K562 (cell line): ENCODE measurements around the gene G6PC3. TPM values are rescaled to one million over a fixed set of nuclear protein-coding genes. Genes with fewer than 3 reads are reported as not detected.
A peak's percentile ranks its signal among the peaks of the same experiment; 100 is the strongest.

ENCODE experiments used
- ATAC-seq: fragments of 200-7000 bp; cut with Tn5 transposase; 3 replicates; pipeline ENCODE4 v1.9.1; 2020; ENCODE audit warnings: moderate library complexity
- BruUV-seq: library from RNA; stranded (reverse); fragments of 400-500 nt; replicated peaks from 2 replicates; lab custom pipeline; 2021; lab: Mats Ljungman, UMichigan
- CTCF ChIA-PET: fragments of 300-600 bp; formaldehyde crosslinking; extraction: SDS; loops from one replicate; lab custom pipeline; 2021; ENCODE audit warnings: low intra/inter-chr PET ratio; lab: Yijun Ruan, JAX
- POLR2A ChIA-PET: fragments of 300-600, 350-650 bp; sonication (Branson Sonifier 250); formaldehyde crosslinking; extraction: SDS; loops from one replicate; lab custom pipeline; 2021; ENCODE audit warnings: antibody characterized with exemption, inconsistent platforms; lab: Yijun Ruan, JAX
- DNase-seq, 4 experiments: peaks; one replicate each; pipeline versions ENCODE4 v3.0.0 to v3.0.0-alpha.2; 2011 to 2018; ENCODE audit warnings: low spot score in 3 of 4, mixed read lengths in 3 of 4; ENCODE audit errors: extremely low read depth in 1 of 4
- FAIRE-seq: peaks from 2 replicates; lab custom pipeline; 2011; peaks lifted over from hg19 to GRCh38; lab: Jason Lieb, UNC
- H2AFZ ChIP-seq: 2 replicates; pipeline ENCODE4 v1.6.0; 2011; ENCODE audit warnings: low read depth, low read length, control low read depth, inconsistent platforms
- H3K27ac ChIP-seq: fragments of 200-600 bp; 3 replicates; pipeline ENCODE4 v1.8.0; 2011; ENCODE audit warnings: low read depth, mild to moderate bottlenecking, control low read depth, inconsistent platforms, low read length, moderate library complexity, mixed read lengths; ENCODE audit errors: extremely low read depth
- H3K27me3 ChIP-seq, 2 experiments: fragments of 300-600 bp in 1 of 2; 2 replicates in 1 of 2; 3 replicates in 1 of 2; pipeline versions ENCODE4 v1.6.0 to v1.8.0; 2011; ENCODE audit warnings: inconsistent platforms in 2 of 2, low read length in 2 of 2, mild to moderate bottlenecking in 1 of 2, mixed read lengths in 1 of 2, moderate library complexity in 1 of 2; ENCODE audit not compliant: control insufficient read depth in 2 of 2, insufficient read depth in 2 of 2
- H3K36me3 ChIP-seq: fragments of 300-600 bp; 3 replicates; pipeline ENCODE4 v1.8.0; 2011; ENCODE audit warnings: mild to moderate bottlenecking, low read length, inconsistent platforms; ENCODE audit not compliant: control insufficient read depth, insufficient read depth
- H3K4me1 ChIP-seq, 2 experiments: fragments of 200-600 bp in 1 of 2; replicated peaks in 1 of 2; 2 replicates in 1 of 2; 3 replicates in 1 of 2; pipeline versions ENCODE4 v1.5.1 to v1.8.0; 2011; ENCODE audit warnings: inconsistent platforms in 2 of 2, low read length in 2 of 2, mild to moderate bottlenecking in 1 of 2, mixed read lengths in 1 of 2, moderate library complexity in 1 of 2; ENCODE audit not compliant: control insufficient read depth in 2 of 2, insufficient read depth in 2 of 2
- H3K4me2 ChIP-seq: 2 replicates; pipeline ENCODE4 v1.6.1; 2011; ENCODE audit warnings: low read length, control low read depth, inconsistent platforms, mixed read lengths; ENCODE audit not compliant: insufficient read depth
- H3K4me3 ChIP-seq: fragments of 200-600 bp; sonication (generic), shearing (Covaris generic); 2 replicates; pipeline ENCODE4 v1.5.1; 2016; ENCODE audit warnings: control low read depth, inconsistent platforms
- H3K79me2 ChIP-seq: fragments of 200-600 bp; 3 replicates; pipeline ENCODE4 v1.8.0; 2011; ENCODE audit warnings: low read length, inconsistent platforms; ENCODE audit not compliant: control insufficient read depth, insufficient read depth
- H3K9ac ChIP-seq, 2 experiments: 2 replicates each; pipeline versions ENCODE4 v1.6.0 to v1.6.1; 2011; ENCODE audit warnings: low read depth in 2 of 2, low read length in 2 of 2, control low read depth in 1 of 2, inconsistent platforms in 1 of 2, mild to moderate bottlenecking in 1 of 2, mixed read lengths in 1 of 2; ENCODE audit not compliant: insufficient read depth in 1 of 2
- H3K9me1 ChIP-seq: one replicate; pipeline ENCODE4 v1.6.0; 2011; ENCODE audit warnings: inconsistent platforms, mild to moderate bottlenecking, low read length, moderate library complexity; ENCODE audit not compliant: control insufficient read depth, insufficient read depth
- H3K9me3 ChIP-seq: replicated peaks from 2 replicates; pipeline ENCODE4 v1.5.1; 2011; ENCODE audit warnings: low read depth, low read length, inconsistent platforms; ENCODE audit not compliant: control insufficient read depth, insufficient read depth
- H4K20me1 ChIP-seq: replicated peaks from 2 replicates; pipeline ENCODE4 v1.6.1; 2011; ENCODE audit warnings: low read length, inconsistent platforms, mixed read lengths; ENCODE audit not compliant: control insufficient read depth, insufficient read depth
- POLR3A ChIP-seq: IDR thresholded peaks from 2 replicates; pipeline ENCODE4 v1.6.1; 2011; ENCODE audit warnings: borderline replicate concordance, mild to moderate bottlenecking, moderate library complexity; ENCODE audit not compliant: insufficient read length, insufficient read depth; ENCODE audit errors: extremely low read depth
- RAD51 ChIP-seq: fragments of 450-650 bp; IDR thresholded peaks from 2 replicates; pipeline ENCODE4 v1.7.1; 2016; ENCODE audit warnings: low read depth, mild to moderate bottlenecking, borderline replicate concordance
- TFAP4 ChIP-seq: sonication (generic); formaldehyde crosslinking; IDR thresholded peaks from 2 replicates; pipeline ENCODE4 v1.8.0; 2022; ENCODE audit warnings: missing genetic modification reagents, mild to moderate bottlenecking, moderate library complexity, borderline replicate concordance
- WGBS: fragments of 100-300 bp; shearing (Covaris generic); methylation state at CpG from one replicate; pipeline ENCODE4 v1.1.6; 2016; ENCODE audit warnings: low coverage, mixed read lengths; ENCODE audit not compliant: insufficient coverage; ENCODE audit errors: missing lambda C conversion rate; 5-methylcytosine and 5-hydroxymethylcytosine counted together
- in situ Hi-C: fragments of 300-500 bp; cut with MboI; formaldehyde crosslinking; loops from 4 replicates; pipeline ENCODE4 v1.15.0; 2018; ENCODE audit warnings: inconsistent platforms, mixed read lengths
- intact Hi-C: fragments of 100-400 bp; cut with micrococcal nuclease; formaldehyde crosslinking; loops from 2 replicates; pipeline ENCODE4 v1.14.2; 2022
- polyA plus RNA-seq, 8 experiments: library from polyadenylated mRNA; depleted of rRNA in 4 of 8; stranded (reverse) in 5 of 8; unstranded in 3 of 8; fragments of >200 nt; fragmentation: Nextera tagmentation in 2 of 8; fragmentation: Illumina TruSeq in 1 of 8; extraction: Ambion mirVana in 2 of 8; extraction: Trizol in 1 of 8; gene quantifications; 2 replicates each; pipeline versions ENCODE4 v1.2.1 to v1.2.3, GENCODE V29; 2011 to 2014; ENCODE audit warnings: inconsistent platforms in 1 of 8, missing spikeins in 1 of 8
- total RNA-seq, 7 experiments: library from RNA; depleted of rRNA in 6 of 7; stranded (reverse); fragments of >200 nt in 6 of 7; fragmentation: Illumina TruSeq in 2 of 7; extraction: Trizol in 2 of 7; gene quantifications; 2 replicates each; pipeline versions ENCODE4 v1.2.1 to v1.2.3, GENCODE V29; 2011 to 2021; ENCODE audit warnings: low replicate concordance in 1 of 7
- TF ChIP-seq, protein P1 (sequence below): IDR thresholded peaks from 2 replicates; pipeline ENCODE4 v1.6.1; 2016; ENCODE audit warnings: missing genetic modification characterization, missing compliant biosample characterization

Gene G6PC3
- total and polyA plus RNA-seq, 9 of the 15 experiments (the other 6 are each of a cell fraction or from before 2014, with no cell fraction given), result 10.4 to 57.8 (median 31.1) TPM

DNA sequence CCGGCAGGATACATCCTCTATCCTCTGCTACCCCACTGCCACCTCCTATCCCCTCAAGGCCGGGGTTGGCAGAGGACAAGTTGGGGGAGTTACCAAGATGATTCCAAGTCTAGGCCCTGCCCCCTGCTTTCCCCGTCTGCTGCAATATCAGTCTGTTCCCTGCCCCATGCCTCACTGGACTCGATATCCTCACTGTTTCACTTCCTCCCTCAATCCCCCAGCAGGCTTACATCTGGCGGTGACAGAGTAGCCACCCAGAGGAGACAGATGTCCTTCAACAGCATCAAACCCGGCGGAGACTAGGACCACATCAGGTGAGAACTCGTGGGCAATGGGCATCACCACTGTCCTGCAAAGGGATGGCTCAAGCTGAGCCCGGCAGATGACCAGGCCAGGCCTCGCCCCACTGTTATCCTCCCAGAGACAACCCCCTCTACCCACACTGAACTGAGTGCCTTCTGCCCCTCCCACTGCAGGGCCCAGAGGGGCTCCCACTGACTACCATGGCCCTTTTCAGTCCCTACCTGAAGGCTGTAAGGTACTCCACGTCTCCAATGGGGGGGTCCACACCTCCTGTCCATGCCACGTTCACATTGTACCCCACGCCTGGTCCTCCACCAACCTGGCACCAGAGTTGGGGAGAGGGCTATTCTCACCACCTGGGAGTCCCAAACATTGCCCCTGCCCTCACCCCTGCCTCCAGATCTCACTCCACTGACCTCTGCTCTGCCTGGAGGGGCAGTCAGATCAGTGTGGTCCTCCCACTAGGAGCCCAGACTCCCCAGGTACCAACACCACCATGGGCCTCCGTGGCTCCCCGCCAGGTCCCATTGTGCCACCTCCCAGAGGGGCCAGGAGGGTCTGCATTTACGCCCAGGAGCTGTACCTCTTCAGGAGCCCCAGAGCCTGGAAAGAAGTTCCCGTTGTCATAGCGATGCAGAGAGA is 9.6 kb downstream of the G6PC3 start:
- ATAC-seq (no peak), FAIRE-seq (no peak), DNase-seq (no peak)
- no peaks in the 10 kb centered on the region for H3K27me3 ChIP-seq
- no peaks in the 10 kb centered on the region for H3K9me1 ChIP-seq
- H3K36me3 ChIP-seq, result peaks cover 41% of the 10 kb centered on the region; the same call in 2 of the 3 replicates
- TF ChIP-seq RAD51, result no peak
- peak; percentile 22; the same call in 1 of the 2 replicates for TF ChIP-seq TFAP4 (CRISPR knock-in tag)
- no peak for TF ChIP-seq POLR3A
- TF ChIP-seq, protein P1, sequence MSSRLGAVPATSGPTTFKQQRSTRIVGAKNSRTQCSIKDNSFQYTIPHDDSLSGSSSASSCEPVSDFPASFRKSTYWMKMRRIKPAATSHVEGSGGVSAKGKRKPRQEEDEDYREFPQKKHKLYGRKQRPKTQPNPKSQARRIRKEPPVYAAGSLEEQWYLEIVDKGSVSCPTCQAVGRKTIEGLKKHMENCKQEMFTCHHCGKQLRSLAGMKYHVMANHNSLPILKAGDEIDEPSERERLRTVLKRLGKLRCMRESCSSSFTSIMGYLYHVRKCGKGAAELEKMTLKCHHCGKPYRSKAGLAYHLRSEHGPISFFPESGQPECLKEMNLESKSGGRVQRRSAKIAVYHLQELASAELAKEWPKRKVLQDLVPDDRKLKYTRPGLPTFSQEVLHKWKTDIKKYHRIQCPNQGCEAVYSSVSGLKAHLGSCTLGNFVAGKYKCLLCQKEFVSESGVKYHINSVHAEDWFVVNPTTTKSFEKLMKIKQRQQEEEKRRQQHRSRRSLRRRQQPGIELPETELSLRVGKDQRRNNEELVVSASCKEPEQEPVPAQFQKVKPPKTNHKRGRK (tag), result no peak
- H3K4me2 ChIP-seq, result no peak overlapping the region
- POLR2A ChIA-PET, result interaction anchor here (0.8 kb wide), 1 partner anchor 14 kb away, joined by 3 read pairs; the partner anchor contains the start of gene LSM12
- no TSS peak for BruUV-seq
- 64% methylated on average over 18 of the region's 18 CpGs for WGBS
- in situ Hi-C loops (no loop called here), intact Hi-C loops (no loop called here)
- no peak overlapping the region for H2AFZ ChIP-seq
- H3K9ac ChIP-seq, result no peak overlapping the region; a peak in 1 of 4 replicates
- H3K27ac ChIP-seq, result no peak overlapping the region
- H3K79me2 ChIP-seq, result no peaks in the 10 kb centered on the region; the same call in 2 of the 3 replicates
- no peaks in the 10 kb centered on the region for H4K20me1 ChIP-seq
- peaks cover 2 to 28% of the 10 kb centered on the region in 2 experiments; a peak in 4 of 5 replicates for H3K4me1 ChIP-seq
- no peaks in the 10 kb centered on the region for H3K9me3 ChIP-seq
- H3K4me3 ChIP-seq, result no peak overlapping the region
- CTCF ChIA-PET, result no interaction called here
